Thoracic aorta (tissue), 2 donors: ENCODE measurements around the gene GPC5. TPM values are rescaled to one million over a fixed set of nuclear protein-coding genes. Genes with fewer than 3 reads are reported as not detected.

Source experiments
- ATAC-seq: fragments of 150-250 bp; one replicate; pipeline ENCODE4 v1.8.0; 2017; ENCODE audit warnings: low read depth; ENCODE audit not compliant: insufficient number of reproducible peaks, low FRiP score
- DNase-seq: peaks from one replicate; pipeline ENCODE4 v3.0.0-alpha.2; 2020; ENCODE audit warnings: low spot score
- H3K27ac ChIP-seq, 2 donors: fragments of 200-600 bp; sonication (generic); 1 replicate in 1 of 2; 2 replicates in 1 of 2; pipeline ENCODE4 v1.5.1; 2016; ENCODE audit warnings: mild to moderate bottlenecking in 2 of 2, moderate library complexity in 2 of 2
- H3K27me3 ChIP-seq: fragments of 200-600 bp; sonication (generic); replicated peaks from 2 replicates; pipeline ENCODE4 v1.6.0; 2016; ENCODE audit warnings: mild to moderate bottlenecking; ENCODE audit not compliant: insufficient read depth
- H3K36me3 ChIP-seq: fragments of 200-600 bp; sonication (generic); one replicate; pipeline ENCODE4 v1.5.1; 2016
- H3K4me1 ChIP-seq, 2 donors: fragments of 200-600 bp; sonication (generic); 1 replicate in 1 of 2; 2 replicates in 1 of 2; pipeline versions ENCODE4 v1.5.1 to v1.6.0; 2016; ENCODE audit warnings: low read depth in 2 of 2, mild to moderate bottlenecking in 1 of 2; ENCODE audit not compliant: control insufficient read depth in 1 of 2
- H3K4me3 ChIP-seq: fragments of 200-600 bp; sonication (generic); 2 replicates; pipeline ENCODE4 v1.5.1; 2016; ENCODE audit warnings: mild to moderate bottlenecking
- H3K9me3 ChIP-seq: fragments of 200-600 bp; sonication (generic); 2 replicates; pipeline ENCODE4 v1.5.1; 2016
- CTCF ChIP-seq: fragments of 200-600 bp; sonication (generic); IDR thresholded peaks from one replicate; pipeline ENCODE4 v1.5.1; 2019; ENCODE audit warnings: antibody characterized with exemption
- total RNA-seq, 2 donors: library from RNA; depleted of rRNA; stranded (reverse); fragments of >200 nt; gene quantifications; one replicate each; pipeline versions ENCODE4 v1.1.0 to v1.2.3, GENCODE V29; 2016

The GPC5 gene
- total RNA-seq, 2 donors from 2014 or later, result 3.3 TPM; not detected in 1

GRCh38 chr13:91594061-91594460 lies 195.6 kb downstream of the GPC5 start:
- Histone ChIP-seq H3K27ac (no peak overlapping the region), H3K9me3 (no peaks in the 10 kb centered on the region), H3K36me3 (no peaks in the 10 kb centered on the region), H3K4me3 (no peak overlapping the region), H3K27me3 (no peaks in the 10 kb centered on the region), H3K4me1 (no peaks in the 10 kb centered on the region)
- TF ChIP-seq CTCF, result no peak
- ATAC-seq (no peak), DNase-seq (no peak)

GRCh38 chr13:91595677-91596076 lies 197.3 kb downstream of the GPC5 start:
- no peak for DNase-seq
- H3K36me3 ChIP-seq, result no peaks in the 10 kb centered on the region
- no peak for TF ChIP-seq CTCF
- no peaks in the 10 kb centered on the region for H3K9me3 ChIP-seq
- H3K27me3 ChIP-seq, result no peaks in the 10 kb centered on the region
- no peak overlapping the region for H3K27ac ChIP-seq
- H3K4me1 ChIP-seq, result no peaks in the 10 kb centered on the region
- H3K4me3 ChIP-seq, result no peak overlapping the region
- ATAC-seq, result no peak

- Histone ChIP-seq H3K9me3 (no peaks in the 10 kb centered on the region), H3K4me1 (no peaks in the 10 kb centered on the region), H3K4me3 (no peak overlapping the region), H3K27ac (no peak overlapping the region), H3K27me3 (no peaks in the 10 kb centered on the region), H3K36me3 (no peaks in the 10 kb centered on the region)
- TF ChIP-seq CTCF, result no peak
- ATAC-seq, result no peak
- DNase-seq, result no peak
These were observed 198.4 kb downstream of the GPC5 start for GRCh38 chr13:91596842-91597241.

- Histone ChIP-seq H3K4me3 (no peak overlapping the region), H3K9me3 (no peaks in the 10 kb centered on the region), H3K27me3 (no peaks in the 10 kb centered on the region), H3K27ac (no peak overlapping the region), H3K4me1 (no peaks in the 10 kb centered on the region), H3K36me3 (no peaks in the 10 kb centered on the region)
- DNase-seq (no peak), ATAC-seq (no peak)
- TF ChIP-seq CTCF, result no peak
These were observed 200.2 kb downstream of the GPC5 start for GRCh38 chr13:91598655-91599054.

- Histone ChIP-seq H3K27ac (no peak overlapping the region), H3K4me1 (no peaks in the 10 kb centered on the region), H3K27me3 (no peaks in the 10 kb centered on the region), H3K9me3 (no peaks in the 10 kb centered on the region), H3K4me3 (no peak overlapping the region), H3K36me3 (no peaks in the 10 kb centered on the region)
- no peak for TF ChIP-seq CTCF
- ATAC-seq, result no peak
- no peak for DNase-seq
These were observed 202.9 kb downstream of the GPC5 start for GRCh38 chr13:91601273-91601672.
